Osteoblast (primary cell): Measurements from ENCODE around the gene PTPRCAP. TPM values are rescaled to one million over a fixed set of nuclear protein-coding genes. Genes with fewer than 3 reads are reported as not detected.
A peak's percentile ranks its signal among the peaks of the same experiment; 100 is the strongest.

Source experiments
- DNase-seq: peaks from one replicate; pipeline ENCODE4 v3.0.0; 2011; ENCODE audit warnings: low spot score, mixed read lengths; ENCODE audit not compliant: insufficient read length; ENCODE audit errors: missing footprints
- H2AFZ ChIP-seq: 2 replicates; pipeline ENCODE4 v1.6.0; 2011; ENCODE audit warnings: mild to moderate bottlenecking, low read length
- H3K27ac ChIP-seq: 2 replicates; pipeline ENCODE4 v1.5.1; 2011; ENCODE audit warnings: mild to moderate bottlenecking, low read depth, low read length, moderate library complexity
- H3K27me3 ChIP-seq: 2 replicates; pipeline ENCODE4 v1.6.0; 2012; ENCODE audit warnings: mild to moderate bottlenecking, control low read depth, inconsistent platforms, low read length, moderate library complexity; ENCODE audit not compliant: insufficient read depth
- H3K36me3 ChIP-seq: 2 replicates; pipeline ENCODE4 v1.5.1; 2011; ENCODE audit warnings: mild to moderate bottlenecking, low read length, control low read depth, moderate library complexity; ENCODE audit not compliant: insufficient read depth
- H3K4me1 ChIP-seq: 2 replicates; pipeline ENCODE4 v1.5.1; 2011; ENCODE audit warnings: mild to moderate bottlenecking, low read length, control low read depth, moderate library complexity; ENCODE audit not compliant: insufficient read depth
- H3K4me2 ChIP-seq: 2 replicates; pipeline ENCODE4 v1.6.0; 2011; ENCODE audit warnings: mild to moderate bottlenecking, low read length; ENCODE audit not compliant: insufficient read depth
- H3K4me3 ChIP-seq: fragments of 200-600 bp; sonication (generic); 3 replicates; pipeline ENCODE4 v1.5.1; 2012; ENCODE audit warnings: mild to moderate bottlenecking, low read length, inconsistent platforms; ENCODE audit not compliant: insufficient read depth
- H3K79me2 ChIP-seq: 2 replicates; pipeline ENCODE4 v1.6.0; 2012; ENCODE audit warnings: mild to moderate bottlenecking, low read length, control low read depth, inconsistent platforms; ENCODE audit not compliant: insufficient read depth
- H3K9me3 ChIP-seq: 2 replicates; pipeline ENCODE4 v1.5.1; 2011; ENCODE audit warnings: low read depth, low read length, control low read depth
- H4K20me1 ChIP-seq: 2 replicates; pipeline ENCODE4 v1.6.0; 2012; ENCODE audit warnings: mild to moderate bottlenecking, low read length, control low read depth; ENCODE audit not compliant: insufficient read depth
- total RNA-seq: library from RNA; depleted of rRNA; stranded (reverse); fragments of >200 nt; gene quantifications from 2 replicates; pipeline ENCODE4 v1.2.3, GENCODE V29; 2012
- TF ChIP-seq, protein P1 (sequence below): IDR thresholded peaks from 2 replicates; pipeline ENCODE4 v1.5.1; 2011; ENCODE audit warnings: mild to moderate bottlenecking, low read depth, low read length, moderate library complexity; ENCODE audit errors: extremely low read depth

The PTPRCAP gene
- total RNA-seq, 1 donor, result 0.36 TPM

- no peak overlapping the region for H3K4me3 ChIP-seq
- no peak overlapping the region for H3K27ac ChIP-seq
- H3K9me3 ChIP-seq, result no peaks in the 10 kb centered on the region
- H3K36me3 ChIP-seq, result peaks cover 38% of the 10 kb centered on the region
- H2AFZ ChIP-seq, result no peak overlapping the region
- DNase-seq, result no peak
- H3K27me3 ChIP-seq, result no peaks in the 10 kb centered on the region
- no peaks in the 10 kb centered on the region for H4K20me1 ChIP-seq
- H3K4me1 ChIP-seq, result peaks cover 2% of the 10 kb centered on the region
- TF ChIP-seq, protein P1, sequence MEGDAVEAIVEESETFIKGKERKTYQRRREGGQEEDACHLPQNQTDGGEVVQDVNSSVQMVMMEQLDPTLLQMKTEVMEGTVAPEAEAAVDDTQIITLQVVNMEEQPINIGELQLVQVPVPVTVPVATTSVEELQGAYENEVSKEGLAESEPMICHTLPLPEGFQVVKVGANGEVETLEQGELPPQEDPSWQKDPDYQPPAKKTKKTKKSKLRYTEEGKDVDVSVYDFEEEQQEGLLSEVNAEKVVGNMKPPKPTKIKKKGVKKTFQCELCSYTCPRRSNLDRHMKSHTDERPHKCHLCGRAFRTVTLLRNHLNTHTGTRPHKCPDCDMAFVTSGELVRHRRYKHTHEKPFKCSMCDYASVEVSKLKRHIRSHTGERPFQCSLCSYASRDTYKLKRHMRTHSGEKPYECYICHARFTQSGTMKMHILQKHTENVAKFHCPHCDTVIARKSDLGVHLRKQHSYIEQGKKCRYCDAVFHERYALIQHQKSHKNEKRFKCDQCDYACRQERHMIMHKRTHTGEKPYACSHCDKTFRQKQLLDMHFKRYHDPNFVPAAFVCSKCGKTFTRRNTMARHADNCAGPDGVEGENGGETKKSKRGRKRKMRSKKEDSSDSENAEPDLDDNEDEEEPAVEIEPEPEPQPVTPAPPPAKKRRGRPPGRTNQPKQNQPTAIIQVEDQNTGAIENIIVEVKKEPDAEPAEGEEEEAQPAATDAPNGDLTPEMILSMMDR, result no peak
- H3K4me2 ChIP-seq, result no peak overlapping the region
- peaks cover 14% of the 10 kb centered on the region for H3K79me2 ChIP-seq
These were observed 3.0 kb downstream of the PTPRCAP start for GRCh38 chr11:67434395-67434881.

- TF ChIP-seq, protein P1, result no peak
- Histone ChIP-seq H3K27me3 (no peaks in the 10 kb centered on the region), H3K4me2 (no peak overlapping the region), H3K79me2 (peaks cover 21% of the 10 kb centered on the region), H3K36me3 (peaks cover 37% of the 10 kb centered on the region), H4K20me1 (no peaks in the 10 kb centered on the region), H3K9me3 (no peaks in the 10 kb centered on the region), H3K4me3 (no peak overlapping the region), H3K27ac (no peak overlapping the region), H2AFZ (no peak overlapping the region), H3K4me1 (peaks cover 8% of the 10 kb centered on the region)
- DNase-seq, result peak; percentile 85
These were observed 3.7 kb downstream of the PTPRCAP start for GRCh38 chr11:67433536-67434394.

- peaks cover 9% of the 10 kb centered on the region for H3K4me1 ChIP-seq
- H3K4me2 ChIP-seq, result no peak overlapping the region
- peaks cover 25% of the 10 kb centered on the region for H3K79me2 ChIP-seq
- no peak overlapping the region for H2AFZ ChIP-seq
- DNase-seq, result no peak
- H3K36me3 ChIP-seq, result peaks cover 34% of the 10 kb centered on the region
- TF ChIP-seq, protein P1, result no peak
- H3K4me3 ChIP-seq, result no peak overlapping the region
- no peaks in the 10 kb centered on the region for H4K20me1 ChIP-seq
- no peaks in the 10 kb centered on the region for H3K27me3 ChIP-seq
- H3K27ac ChIP-seq, result no peak overlapping the region
- H3K9me3 ChIP-seq, result no peaks in the 10 kb centered on the region
These were observed 4.7 kb downstream of the PTPRCAP start for GRCh38 chr11:67432655-67433349.
